WTC11 (cell line): ENCODE measurements around the gene PYCR2. TPM values are rescaled to one million over a fixed set of nuclear protein-coding genes. Genes with fewer than 3 reads are reported as not detected.

Source experiments
- ATAC-seq: fragments of 200-7000 bp; cut with Tn5 transposase; 2 replicates; pipeline ENCODE4 v1.10.0; 2021; ENCODE audit warnings: mild to moderate bottlenecking, moderate library complexity
- CTCF ChIA-PET: fragments of 300-600 bp; sonication (Branson Sonifier 250); formaldehyde crosslinking; loops from one replicate; lab custom pipeline; 2021; ENCODE audit warnings: antibody characterized with exemption; lab: Charles Lee
- POLR2A ChIA-PET: fragments of 350-600 bp; sonication (Branson Sonifier 250); formaldehyde crosslinking; loops from one replicate; lab custom pipeline; 2021; ENCODE audit warnings: antibody characterized with exemption; lab: Charles Lee
- DNase-seq: peaks from one replicate; pipeline ENCODE4 v3.0.0; 2021; ENCODE audit warnings: low spot score
- H3K27ac Mint-ChIP-seq: 2 replicates; pipeline ENCODE4 v1.8.0; 2021; ENCODE audit warnings: mixed read lengths
- H3K27me3 Mint-ChIP-seq: 2 replicates; pipeline ENCODE4 v1.8.0; 2021; ENCODE audit warnings: low read depth, mild to moderate bottlenecking, moderate library complexity, mixed read lengths
- H3K36me3 Mint-ChIP-seq: 2 replicates; pipeline ENCODE4 v1.8.0; 2021; ENCODE audit warnings: mixed read lengths
- H3K4me1 Mint-ChIP-seq: 2 replicates; pipeline ENCODE4 v1.8.0; 2022; ENCODE audit warnings: mixed read lengths
- H3K4me3 Mint-ChIP-seq: 2 replicates; pipeline ENCODE4 v1.8.0; 2021; ENCODE audit warnings: mild to moderate bottlenecking, moderate library complexity, mixed read lengths
- H3K9me3 Mint-ChIP-seq: 2 replicates; pipeline ENCODE4 v1.8.0; 2021; ENCODE audit warnings: mixed read lengths
- ATF1 ChIP-seq: sonication (generic); formaldehyde crosslinking; IDR thresholded peaks from 2 replicates; pipeline ENCODE4 v1.8.1; 2023; ENCODE audit warnings: mild to moderate bottlenecking, moderate library complexity, missing genetic modification reagents
- ATF3 ChIP-seq: sonication (generic); formaldehyde crosslinking; conservative IDR thresholded peaks from 2 replicates; pipeline ENCODE4 v1.8.1; 2022; ENCODE audit warnings: mild to moderate bottlenecking, missing genetic modification reagents
- CBFB ChIP-seq: sonication (generic); formaldehyde crosslinking; IDR thresholded peaks from 2 replicates; pipeline ENCODE4 v1.8.1; 2022; ENCODE audit warnings: mild to moderate bottlenecking, low read depth, missing genetic modification reagents
- FOXP1 ChIP-seq: sonication (generic); formaldehyde crosslinking; IDR thresholded peaks from 2 replicates; pipeline ENCODE4 v1.8.0; 2022; ENCODE audit warnings: missing genetic modification reagents, mild to moderate bottlenecking, moderate library complexity, borderline replicate concordance
- GTF2I ChIP-seq: fragments of 250-450 bp; sonication (Bioruptor Pico); conservative IDR thresholded peaks from 2 replicates; pipeline ENCODE4 v1.4.0; 2021; ENCODE audit warnings: mild to moderate bottlenecking
- IRF2 ChIP-seq: sonication (generic); formaldehyde crosslinking; IDR thresholded peaks from 2 replicates; pipeline ENCODE4 v1.8.0; 2022; ENCODE audit warnings: low read depth, missing genetic modification reagents, borderline replicate concordance
- JUN ChIP-seq: sonication (generic); formaldehyde crosslinking; IDR thresholded peaks from 2 replicates; pipeline ENCODE4 v1.8.0; 2023; ENCODE audit warnings: mild to moderate bottlenecking, missing genetic modification reagents
- MXD4 ChIP-seq: fragments of 250-450 bp; sonication (Bioruptor Pico); IDR thresholded peaks from 2 replicates; pipeline ENCODE4 v1.8.0; 2021; ENCODE audit warnings: mild to moderate bottlenecking, moderate library complexity, borderline replicate concordance
- MYBL2 ChIP-seq: sonication (generic); formaldehyde crosslinking; IDR thresholded peaks from 2 replicates; pipeline ENCODE4 v1.8.1; 2023; ENCODE audit warnings: mild to moderate bottlenecking, moderate library complexity, missing genetic modification reagents
- NFYB ChIP-seq: sonication (generic); formaldehyde crosslinking; conservative IDR thresholded peaks from 2 replicates; pipeline ENCODE4 v1.8.0; 2022; ENCODE audit warnings: low read depth, missing genetic modification reagents
- NR2C2 ChIP-seq: sonication (generic); formaldehyde crosslinking; IDR thresholded peaks from 2 replicates; pipeline ENCODE4 v1.8.0; 2022; ENCODE audit warnings: mild to moderate bottlenecking, missing genetic modification reagents
- TEAD1 ChIP-seq: sonication (generic); formaldehyde crosslinking; IDR thresholded peaks from 2 replicates; pipeline ENCODE4 v1.8.0; 2022; ENCODE audit warnings: mild to moderate bottlenecking, missing genetic modification reagents
- ZBTB21 ChIP-seq: sonication (generic); formaldehyde crosslinking; IDR thresholded peaks from 2 replicates; pipeline ENCODE4 v1.8.1; 2023; ENCODE audit warnings: mild to moderate bottlenecking, missing genetic modification reagents, borderline replicate concordance
- ZNF121 ChIP-seq: sonication (generic); formaldehyde crosslinking; IDR thresholded peaks from 2 replicates; pipeline ENCODE4 v1.8.0; 2023; ENCODE audit warnings: missing genetic modification reagents
- ZNF263 ChIP-seq: sonication (generic); formaldehyde crosslinking; IDR thresholded peaks from 2 replicates; pipeline ENCODE4 v1.8.1; 2022; ENCODE audit warnings: low read depth, mild to moderate bottlenecking, moderate library complexity, missing genetic modification reagents
- ZNF317 ChIP-seq: sonication (generic); formaldehyde crosslinking; IDR thresholded peaks from 2 replicates; pipeline ENCODE4 v1.8.1; 2023; ENCODE audit warnings: low read depth, mild to moderate bottlenecking, moderate library complexity, missing genetic modification reagents, borderline replicate concordance
- total RNA-seq: library from RNA; stranded (reverse); gene quantifications from 3 replicates; pipeline ENCODE4 v1.2.3, GENCODE V29; 2021
- TF ChIP-seq, protein P1 (sequence below): sonication (generic); formaldehyde crosslinking; IDR thresholded peaks from 2 replicates; pipeline ENCODE4 v1.8.0; 2022; ENCODE audit warnings: missing genetic modification reagents
- TF ChIP-seq, protein P2 (sequence below): fragments of 250-450 bp; sonication (Bioruptor Pico); conservative IDR thresholded peaks from 2 replicates; pipeline ENCODE4 v1.9.0; 2021; ENCODE audit warnings: mild to moderate bottlenecking
- TF ChIP-seq, protein P3 (sequence below): sonication (generic); formaldehyde crosslinking; IDR thresholded peaks from 2 replicates; pipeline ENCODE4 v1.8.0; 2023; ENCODE audit warnings: missing genetic modification reagents
- TF ChIP-seq, protein P4 (sequence below): fragments of 250-450 bp; sonication (Bioruptor Pico); IDR thresholded peaks from 2 replicates; pipeline ENCODE4 v1.9.0; 2021; ENCODE audit warnings: mild to moderate bottlenecking
- TF ChIP-seq, protein P5 (sequence below): fragments of 250-450 bp; sonication (Bioruptor Pico); IDR thresholded peaks from 2 replicates; pipeline ENCODE4 v1.9.0; 2021; ENCODE audit warnings: mild to moderate bottlenecking

PYCR2 gene
- total RNA-seq, 1 experiment from 2014 or later: 86.0 TPM

GRCh38 chr1:225880636-225881035 lies 43.4 kb downstream of the PYCR2 start:
- ATAC-seq (no peak), DNase-seq (no peak)
- Mint-ChIP-seq H3K4me3 (peak overlapping the region; percentile 77), H3K36me3 (peaks cover 17% of the 10 kb centered on the region), H3K27me3 (no peaks in the 10 kb centered on the region), H3K4me1 (peaks cover 53% of the 10 kb centered on the region), H3K27ac (peak overlapping the region; percentile 85), H3K9me3 (no peaks in the 10 kb centered on the region)
- CTCF ChIA-PET: interaction anchor here (0.6 to 7.6 kb wide), 17 partner anchors 9 to 406 kb away, joined by 3 to 94 read pairs (median 4); partner anchors contain the start of gene SRP9
- POLR2A ChIA-PET: interaction anchor here (1.0 to 1.9 kb wide), 4 partner anchors 8 to 103 kb away, joined by 3 to 9 read pairs (median 3); partner anchors contain the start of genes LEFTY1 and SRP9
- TF ChIP-seq, protein P1, sequence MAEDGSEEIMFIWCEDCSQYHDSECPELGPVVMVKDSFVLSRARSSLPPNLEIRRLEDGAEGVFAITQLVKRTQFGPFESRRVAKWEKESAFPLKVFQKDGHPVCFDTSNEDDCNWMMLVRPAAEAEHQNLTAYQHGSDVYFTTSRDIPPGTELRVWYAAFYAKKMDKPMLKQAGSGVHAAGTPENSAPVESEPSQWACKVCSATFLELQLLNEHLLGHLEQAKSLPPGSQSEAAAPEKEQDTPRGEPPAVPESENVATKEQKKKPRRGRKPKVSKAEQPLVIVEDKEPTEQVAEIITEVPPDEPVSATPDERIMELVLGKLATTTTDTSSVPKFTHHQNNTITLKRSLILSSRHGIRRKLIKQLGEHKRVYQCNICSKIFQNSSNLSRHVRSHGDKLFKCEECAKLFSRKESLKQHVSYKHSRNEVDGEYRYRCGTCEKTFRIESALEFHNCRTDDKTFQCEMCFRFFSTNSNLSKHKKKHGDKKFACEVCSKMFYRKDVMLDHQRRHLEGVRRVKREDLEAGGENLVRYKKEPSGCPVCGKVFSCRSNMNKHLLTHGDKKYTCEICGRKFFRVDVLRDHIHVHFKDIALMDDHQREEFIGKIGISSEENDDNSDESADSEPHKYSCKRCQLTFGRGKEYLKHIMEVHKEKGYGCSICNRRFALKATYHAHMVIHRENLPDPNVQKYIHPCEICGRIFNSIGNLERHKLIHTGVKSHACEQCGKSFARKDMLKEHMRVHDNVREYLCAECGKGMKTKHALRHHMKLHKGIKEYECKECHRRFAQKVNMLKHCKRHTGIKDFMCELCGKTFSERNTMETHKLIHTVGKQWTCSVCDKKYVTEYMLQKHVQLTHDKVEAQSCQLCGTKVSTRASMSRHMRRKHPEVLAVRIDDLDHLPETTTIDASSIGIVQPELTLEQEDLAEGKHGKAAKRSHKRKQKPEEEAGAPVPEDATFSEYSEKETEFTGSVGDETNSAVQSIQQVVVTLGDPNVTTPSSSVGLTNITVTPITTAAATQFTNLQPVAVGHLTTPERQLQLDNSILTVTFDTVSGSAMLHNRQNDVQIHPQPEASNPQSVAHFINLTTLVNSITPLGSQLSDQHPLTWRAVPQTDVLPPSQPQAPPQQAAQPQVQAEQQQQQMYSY (CRISPR knock-in tag): no peak
- TF ChIP-seq ZBTB21 (CRISPR knock-in tag) (no peak), ZNF263 (CRISPR knock-in tag) (no peak), MYBL2 (no peak), MXD4 (CRISPR knock-in tag) (no peak), IRF2 (CRISPR knock-in tag) (no peak), NR2C2 (no peak), TEAD1 (no peak), ZNF317 (CRISPR knock-in tag) (no peak)
- TF ChIP-seq, protein P2, sequence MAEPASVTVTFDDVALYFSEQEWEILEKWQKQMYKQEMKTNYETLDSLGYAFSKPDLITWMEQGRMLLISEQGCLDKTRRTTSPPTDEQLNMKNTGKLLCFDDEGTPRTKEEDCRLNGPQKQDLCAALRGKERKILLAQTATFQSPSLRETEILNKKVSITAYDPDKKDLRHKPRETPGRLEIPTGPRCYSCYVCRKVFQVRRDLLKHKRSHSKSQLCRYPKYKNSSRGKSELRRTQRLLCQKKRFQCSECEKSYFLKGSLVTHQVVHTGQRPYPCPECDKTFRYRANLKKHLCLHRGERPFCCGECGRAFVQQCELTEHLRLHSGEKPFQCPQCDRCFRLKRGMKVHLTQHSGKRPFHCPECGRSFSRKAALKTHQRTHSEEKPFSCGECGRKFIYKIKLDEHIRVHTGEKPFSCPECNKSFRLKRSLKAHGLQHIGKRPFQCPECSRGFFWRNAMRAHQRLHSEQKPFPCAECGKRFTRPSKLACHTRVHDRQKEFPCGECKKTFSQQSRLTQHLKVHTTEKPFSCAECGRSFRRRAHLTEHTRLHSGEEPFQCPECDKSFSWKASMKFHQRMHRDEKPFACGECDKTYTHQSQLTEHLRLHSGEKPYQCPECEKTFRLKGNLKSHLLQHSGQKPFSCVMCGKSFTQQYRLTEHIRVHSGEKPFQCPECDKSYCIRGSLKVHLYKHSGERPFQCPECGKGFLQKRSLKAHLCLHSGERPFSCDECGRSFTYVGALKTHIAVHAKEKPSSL (CRISPR knock-in tag): no peak
- TF ChIP-seq, protein P3, sequence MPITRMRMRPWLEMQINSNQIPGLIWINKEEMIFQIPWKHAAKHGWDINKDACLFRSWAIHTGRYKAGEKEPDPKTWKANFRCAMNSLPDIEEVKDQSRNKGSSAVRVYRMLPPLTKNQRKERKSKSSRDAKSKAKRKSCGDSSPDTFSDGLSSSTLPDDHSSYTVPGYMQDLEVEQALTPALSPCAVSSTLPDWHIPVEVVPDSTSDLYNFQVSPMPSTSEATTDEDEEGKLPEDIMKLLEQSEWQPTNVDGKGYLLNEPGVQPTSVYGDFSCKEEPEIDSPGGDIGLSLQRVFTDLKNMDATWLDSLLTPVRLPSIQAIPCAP (CRISPR knock-in tag): no peak

DNA sequence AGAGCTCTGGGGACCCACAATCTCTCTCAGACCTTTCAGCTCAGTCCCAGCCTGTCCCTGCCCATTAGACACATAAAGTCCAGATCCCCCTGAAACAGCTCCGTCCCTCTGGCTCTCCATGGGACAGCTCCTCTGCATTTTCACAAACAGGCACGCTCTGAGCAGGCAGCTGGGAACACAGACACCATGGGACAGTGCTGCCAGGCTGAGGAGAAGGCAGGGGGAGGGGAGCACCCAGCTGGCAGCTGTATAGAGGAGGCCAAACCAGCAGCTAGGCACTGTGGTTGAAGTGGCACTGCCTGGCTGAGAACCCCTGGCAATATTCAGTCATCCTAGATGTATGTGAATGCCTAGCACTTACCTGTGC lies 43.8 kb downstream of the PYCR2 start:
- Mint-ChIP-seq H3K27ac (peak overlapping the region; percentile 37; the same call in 1 of the 2 replicates), H3K9me3 (no peaks in the 10 kb centered on the region), H3K27me3 (no peaks in the 10 kb centered on the region), H3K4me3 (peak overlapping the region; percentile 77), H3K36me3 (peaks cover 18% of the 10 kb centered on the region), H3K4me1 (peaks cover 56% of the 10 kb centered on the region)
- ATAC-seq (no peak), DNase-seq (no peak)
- CTCF ChIA-PET: interaction anchor here (1.0 to 7.6 kb wide), 9 partner anchors 9 to 406 kb away, joined by 3 to 94 read pairs (median 3); partner anchors contain the start of gene SRP9
- POLR2A ChIA-PET: interaction anchor here (1.2 kb wide), 1 partner anchor 9 kb away, joined by 3 read pairs; the partner anchor contains the start of gene LEFTY1
- TF ChIP-seq, protein P2 (CRISPR knock-in tag): no peak
- TF ChIP-seq NFYB: no peak
- no peak for TF ChIP-seq GTF2I
- TF ChIP-seq, protein P4, sequence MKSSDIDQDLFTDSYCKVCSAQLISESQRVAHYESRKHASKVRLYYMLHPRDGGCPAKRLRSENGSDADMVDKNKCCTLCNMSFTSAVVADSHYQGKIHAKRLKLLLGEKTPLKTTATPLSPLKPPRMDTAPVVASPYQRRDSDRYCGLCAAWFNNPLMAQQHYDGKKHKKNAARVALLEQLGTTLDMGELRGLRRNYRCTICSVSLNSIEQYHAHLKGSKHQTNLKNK (CRISPR knock-in tag): no peak
- TF ChIP-seq ZNF121 (CRISPR knock-in tag): no peak
- no peak for TF ChIP-seq ATF3
- TF ChIP-seq, protein P5, sequence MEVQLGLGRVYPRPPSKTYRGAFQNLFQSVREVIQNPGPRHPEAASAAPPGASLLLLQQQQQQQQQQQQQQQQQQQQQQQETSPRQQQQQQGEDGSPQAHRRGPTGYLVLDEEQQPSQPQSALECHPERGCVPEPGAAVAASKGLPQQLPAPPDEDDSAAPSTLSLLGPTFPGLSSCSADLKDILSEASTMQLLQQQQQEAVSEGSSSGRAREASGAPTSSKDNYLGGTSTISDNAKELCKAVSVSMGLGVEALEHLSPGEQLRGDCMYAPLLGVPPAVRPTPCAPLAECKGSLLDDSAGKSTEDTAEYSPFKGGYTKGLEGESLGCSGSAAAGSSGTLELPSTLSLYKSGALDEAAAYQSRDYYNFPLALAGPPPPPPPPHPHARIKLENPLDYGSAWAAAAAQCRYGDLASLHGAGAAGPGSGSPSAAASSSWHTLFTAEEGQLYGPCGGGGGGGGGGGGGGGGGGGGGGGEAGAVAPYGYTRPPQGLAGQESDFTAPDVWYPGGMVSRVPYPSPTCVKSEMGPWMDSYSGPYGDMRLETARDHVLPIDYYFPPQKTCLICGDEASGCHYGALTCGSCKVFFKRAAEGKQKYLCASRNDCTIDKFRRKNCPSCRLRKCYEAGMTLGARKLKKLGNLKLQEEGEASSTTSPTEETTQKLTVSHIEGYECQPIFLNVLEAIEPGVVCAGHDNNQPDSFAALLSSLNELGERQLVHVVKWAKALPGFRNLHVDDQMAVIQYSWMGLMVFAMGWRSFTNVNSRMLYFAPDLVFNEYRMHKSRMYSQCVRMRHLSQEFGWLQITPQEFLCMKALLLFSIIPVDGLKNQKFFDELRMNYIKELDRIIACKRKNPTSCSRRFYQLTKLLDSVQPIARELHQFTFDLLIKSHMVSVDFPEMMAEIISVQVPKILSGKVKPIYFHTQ (CRISPR knock-in tag): no peak
- no peak for TF ChIP-seq MXD4 (CRISPR knock-in tag)
- no peak for TF ChIP-seq IRF2 (CRISPR knock-in tag)
- TF ChIP-seq FOXP1 (CRISPR knock-in tag): no peak
- TF ChIP-seq ATF1 (CRISPR knock-in tag): no peak
- no peak for TF ChIP-seq JUN (CRISPR knock-in tag)
- no peak for TF ChIP-seq CBFB (CRISPR knock-in tag)
